Hippocampal formation (tissue), 2 donors: ENCODE data around the gene TRIAP1.
A peak's percentile ranks its signal among the peaks of the same experiment; 100 is the strongest.
"Not testable (repeated sequence)": the region's sequence is repeated elsewhere in the genome, so short reads cannot be mapped to it uniquely, and the experiment has no call there.

Experiments used
- DNase-seq, 2 donors: peaks; one replicate each; lab custom pipeline; 2025; lab: John Stamatoyannopoulos, UW

The TRIAP1 gene

GRCh38 chr12:120468821-120469449 lies 22.8 kb upstream of the TRIAP1 start:
- peak in 1 of 2 donors; percentile 55 for DNase-seq

- DNase-seq = no peak
These were observed 22.2 kb upstream of the TRIAP1 start for GRCh38 chr12:120468325-120468820.

- no peak for DNase-seq
These were observed 21.3 kb upstream of the TRIAP1 start for GRCh38 chr12:120467439-120467838.

DNA sequence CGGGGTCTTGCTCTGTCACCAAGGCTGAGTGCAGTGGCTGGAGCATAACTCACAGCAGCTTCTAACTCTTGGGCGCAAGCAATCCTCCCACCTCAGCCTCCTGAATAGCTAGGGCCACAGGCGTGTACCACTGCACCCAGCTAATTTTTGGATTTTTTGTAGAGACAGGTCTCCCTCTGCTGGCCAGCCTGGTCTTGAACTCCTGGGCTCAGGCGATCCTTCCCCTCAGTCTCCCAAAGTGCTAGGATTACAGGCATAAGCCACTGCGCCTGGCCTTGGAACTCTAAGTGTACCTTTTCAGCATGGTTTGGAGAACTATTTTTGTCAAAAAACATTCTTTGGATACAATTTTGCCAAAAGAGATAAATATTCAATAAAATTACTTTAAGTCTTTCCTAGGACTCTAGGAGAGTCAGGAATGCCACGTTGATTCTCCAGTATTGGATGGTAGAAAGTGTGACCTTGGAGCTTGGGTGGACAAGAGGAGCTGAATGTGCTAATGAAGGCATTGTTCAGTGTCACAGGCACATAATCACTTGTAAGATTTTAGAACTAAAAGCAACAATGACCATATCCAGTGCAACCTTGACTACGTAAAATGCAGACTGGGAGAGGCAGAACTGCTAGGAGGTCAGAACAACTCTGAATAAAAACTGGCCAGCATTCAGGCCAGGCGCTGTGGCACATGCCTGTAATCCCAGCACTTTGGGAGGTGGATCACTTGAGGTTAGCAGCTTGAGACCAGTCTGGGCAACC lies 20.6 kb upstream of the TRIAP1 start:
- DNase-seq = no peak

DNA sequence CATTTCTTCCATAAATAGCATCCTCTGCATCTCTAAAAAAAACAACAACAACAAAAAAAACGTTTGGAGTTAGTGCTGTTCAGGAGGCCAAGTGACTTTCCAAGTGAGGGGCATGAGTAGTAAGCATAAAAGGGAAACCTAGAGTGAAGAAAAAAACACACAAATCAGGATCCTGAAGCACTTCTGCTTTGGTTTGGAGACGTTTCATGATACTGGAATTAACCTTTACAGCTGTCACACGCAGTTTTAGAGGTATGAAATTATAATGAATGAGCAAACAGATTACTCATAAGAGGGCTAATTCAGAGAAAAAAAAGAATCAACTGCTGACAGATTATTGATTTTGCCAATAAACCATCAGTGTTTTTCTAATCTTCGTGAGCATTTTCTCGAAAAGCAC lies 19.6 kb upstream of the TRIAP1 start:
- DNase-seq = no peak

- DNase-seq = no peak
These were observed 17.5 kb upstream of the TRIAP1 start for GRCh38 chr12:120463712-120464111.

DNA sequence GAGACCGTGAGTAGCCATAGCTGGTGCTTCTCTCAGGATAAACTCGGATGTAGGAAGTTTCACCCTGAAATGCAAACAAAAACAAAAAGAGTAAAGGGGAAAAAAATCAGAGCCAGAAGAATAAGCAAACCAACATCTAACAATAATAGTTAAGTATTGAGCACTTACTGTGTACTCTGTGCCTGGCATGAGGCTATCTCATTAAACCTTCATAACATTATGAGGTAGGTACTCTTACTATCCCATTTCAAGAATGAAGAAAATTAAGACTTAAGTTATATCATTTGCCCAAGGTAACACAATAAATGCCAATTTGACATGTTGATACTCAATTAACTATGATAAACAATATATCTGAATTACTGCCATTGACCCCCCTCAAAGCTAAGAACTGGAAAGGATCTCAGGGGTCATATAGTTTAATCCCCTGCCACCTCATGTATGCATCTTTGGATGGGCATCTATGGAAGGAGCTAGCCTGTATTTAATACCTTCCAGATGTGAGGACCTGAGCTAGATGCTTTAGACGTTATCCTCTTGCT lies 16.0 kb upstream of the TRIAP1 start:
- DNase-seq = no peak

DNA sequence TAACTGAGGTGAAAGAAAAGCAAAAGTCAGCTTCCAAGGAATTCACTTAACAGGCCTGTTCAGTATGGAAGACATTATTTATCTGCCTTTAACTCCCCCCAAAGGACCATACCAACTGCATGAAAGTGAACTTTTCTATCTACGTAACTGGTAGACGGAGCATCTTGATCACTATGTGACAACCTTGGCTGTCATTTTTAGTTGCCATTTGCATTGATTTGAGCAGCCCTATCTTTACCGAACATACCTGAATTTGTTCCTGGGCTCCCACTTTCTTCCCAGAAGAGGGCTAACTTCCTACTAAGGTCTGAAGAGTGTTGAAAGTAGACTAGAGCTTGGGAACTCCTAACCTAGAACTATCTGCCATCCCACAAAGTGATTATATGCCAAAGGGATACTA lies 14.0 kb upstream of the TRIAP1 start:
- DNase-seq = no peak

GRCh38 chr12:120457133-120457532 lies 10.9 kb upstream of the TRIAP1 start:
- DNase-seq = no peak

DNA sequence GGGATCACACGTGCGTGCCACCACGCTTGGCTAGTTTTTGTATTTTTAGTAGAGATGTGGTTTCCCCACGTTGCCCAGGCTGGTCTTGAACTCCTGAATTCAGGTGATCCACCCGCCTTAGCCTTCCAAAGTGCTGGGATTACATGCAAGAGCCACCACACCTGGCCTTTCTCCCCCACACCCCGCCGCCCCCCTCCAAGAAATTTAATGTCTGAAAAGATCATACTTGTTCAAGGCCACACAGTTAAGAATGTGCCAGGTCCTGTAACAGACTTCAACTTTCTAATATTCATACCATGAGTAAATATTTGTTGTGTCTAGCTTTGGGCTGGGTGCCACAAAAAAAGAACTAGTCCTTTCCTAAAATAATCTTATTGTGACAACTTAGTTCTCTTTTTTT lies 9.1 kb upstream of the TRIAP1 start:
- no peak for DNase-seq

GRCh38 chr12:120453977-120454376 lies 7.8 kb upstream of the TRIAP1 start:
- no peak for DNase-seq

GRCh38 chr12:120453060-120453750 lies 7.0 kb upstream of the TRIAP1 start:
- DNase-seq = no peak

DNA sequence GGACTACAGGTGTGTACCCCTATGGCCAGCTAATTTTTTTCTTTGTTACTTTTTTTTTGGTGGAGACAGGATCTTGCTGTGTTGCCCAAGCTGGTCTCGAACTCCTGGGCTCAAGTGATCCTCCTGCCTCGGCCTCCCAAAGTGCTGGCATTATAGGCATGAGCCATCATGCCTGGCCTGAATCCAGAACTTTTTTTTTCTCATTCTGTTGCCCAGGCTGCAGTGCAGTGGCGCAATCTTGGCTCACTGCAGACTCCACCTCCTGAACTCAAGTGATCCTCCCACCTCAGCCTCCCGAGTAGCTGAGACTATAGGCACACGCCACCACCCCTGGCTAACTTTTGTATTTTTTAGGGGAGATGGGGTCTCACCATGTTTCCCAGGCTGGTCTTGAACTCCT lies 6.3 kb upstream of the TRIAP1 start:
- not testable (repeated sequence) for DNase-seq

GRCh38 chr12:120447992-120448391 lies 1.8 kb upstream of the TRIAP1 start:
- no peak for DNase-seq

GRCh38 chr12:120446844-120447178 lies 627 bp upstream of the TRIAP1 start:
- not testable (repeated sequence) for DNase-seq

GRCh38 chr12:120444676-120445075 lies 1.5 kb downstream of the TRIAP1 start:
- no peak for DNase-seq

DNA sequence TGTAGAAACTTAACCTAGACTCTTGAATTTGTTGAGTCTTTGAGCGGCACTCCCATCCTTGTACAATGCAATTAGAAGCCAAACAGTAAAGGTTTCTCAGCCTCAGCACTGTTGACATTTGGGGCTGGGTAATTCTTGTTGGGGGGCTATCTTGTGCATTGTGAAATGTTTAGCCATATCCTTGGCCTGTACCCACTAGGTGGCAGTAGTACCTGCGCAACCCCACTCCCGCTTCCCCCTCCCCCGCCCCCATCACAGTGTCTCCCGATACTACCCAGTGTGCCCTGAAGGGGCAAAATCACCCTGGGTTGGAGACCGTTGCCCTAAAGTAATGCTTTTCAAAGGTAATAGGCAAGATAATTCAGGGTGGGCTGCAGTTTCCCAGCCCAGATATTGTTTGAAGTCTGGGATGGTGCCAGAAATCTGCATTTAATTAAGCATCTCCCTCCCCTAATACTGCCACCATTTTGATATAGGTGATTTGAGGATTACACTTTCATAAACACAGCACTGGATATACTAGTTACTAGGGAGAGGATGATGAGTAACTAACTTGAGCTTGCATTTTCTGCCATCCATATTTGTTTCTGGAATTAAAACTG lies 6.4 kb downstream of the TRIAP1 start:
- DNase-seq = peak; percentile 4 to 10

DNA sequence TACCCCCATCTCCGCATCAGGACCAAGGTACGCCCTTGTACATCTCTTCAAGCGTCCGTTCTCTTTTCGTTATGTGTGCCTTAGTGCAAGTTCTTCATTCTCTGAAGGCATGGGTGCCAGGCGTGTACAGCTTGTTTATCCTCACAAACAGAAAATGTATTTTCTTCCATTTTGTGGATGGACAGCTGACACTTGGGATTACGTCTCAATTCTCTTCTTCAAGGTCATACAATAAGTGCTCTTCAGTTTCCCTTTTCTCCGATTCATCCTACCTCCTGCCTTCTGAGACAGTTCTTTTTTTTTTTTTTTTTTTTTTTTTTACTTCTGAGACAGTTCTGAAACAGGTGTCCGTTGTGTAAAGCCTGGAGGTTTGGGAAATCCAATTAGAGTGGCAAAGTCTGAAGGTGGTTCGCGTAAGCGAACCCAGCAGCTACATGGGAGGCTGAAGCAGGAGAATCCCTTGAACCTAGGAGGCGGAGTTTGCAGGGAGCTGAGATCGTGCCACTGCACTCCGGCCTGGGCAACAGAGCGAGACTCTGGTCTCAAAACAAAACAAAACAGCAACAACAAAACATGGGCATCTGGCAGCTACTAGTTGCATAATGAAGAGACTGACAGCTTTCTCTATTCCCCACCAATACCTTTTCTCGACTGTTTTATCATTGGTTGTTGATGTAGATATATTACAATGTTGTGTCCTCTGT lies 7.5 kb downstream of the TRIAP1 start:
- no peak for DNase-seq

DNA sequence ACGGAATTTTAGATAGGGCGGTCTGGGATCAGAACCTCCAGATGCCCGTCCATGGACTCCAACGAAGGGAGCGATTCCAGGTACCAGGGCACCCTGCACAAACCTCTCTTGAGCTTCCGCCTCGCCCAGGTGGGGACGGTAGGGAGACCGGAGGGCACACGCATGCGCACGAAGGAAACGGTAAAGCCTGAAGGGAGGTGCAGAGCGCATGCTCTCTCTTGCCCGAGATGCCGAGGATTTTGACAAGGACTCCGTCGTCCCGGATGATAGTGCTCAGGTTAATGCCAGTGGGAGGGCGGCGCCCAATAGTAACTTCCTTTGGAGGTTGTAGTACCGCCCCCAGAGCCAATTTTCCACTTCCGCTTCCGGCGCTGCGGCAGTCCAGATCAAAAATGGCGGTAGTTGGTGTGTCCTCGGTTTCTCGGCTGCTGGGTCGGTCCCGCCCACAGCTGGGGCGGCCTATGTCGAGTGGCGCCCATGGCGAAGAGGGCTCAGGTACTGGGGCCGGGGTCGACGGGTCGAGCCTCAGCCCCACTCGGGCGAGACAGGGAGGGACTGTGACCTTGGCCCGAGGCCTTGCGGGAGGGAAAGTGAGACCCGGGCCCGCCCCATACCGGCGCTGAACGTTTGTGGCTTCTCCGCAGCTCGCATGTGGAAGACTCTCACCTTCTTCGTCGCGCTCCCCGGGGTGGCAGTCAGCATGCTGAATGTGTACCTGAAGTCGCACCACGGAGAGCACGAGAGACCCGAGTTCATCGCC lies 8.3 kb downstream of the TRIAP1 start, which contains the start of gene COX6A1:
TSS of gene COX6A1 (plus strand) at position 379 of the 760 bp plus-strand sequence. CDS start at position 393, 14 bp downstream.
- peak; percentile 87 to 97 for DNase-seq

- no peak for DNase-seq
These were observed 13.2 kb downstream of the TRIAP1 start for GRCh38 chr12:120432772-120433525.
